Measurements from ENCODE around the gene TMEM11.

Gene TMEM11, protein sequence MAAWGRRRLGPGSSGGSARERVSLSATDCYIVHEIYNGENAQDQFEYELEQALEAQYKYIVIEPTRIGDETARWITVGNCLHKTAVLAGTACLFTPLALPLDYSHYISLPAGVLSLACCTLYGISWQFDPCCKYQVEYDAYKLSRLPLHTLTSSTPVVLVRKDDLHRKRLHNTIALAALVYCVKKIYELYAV

DNA sequence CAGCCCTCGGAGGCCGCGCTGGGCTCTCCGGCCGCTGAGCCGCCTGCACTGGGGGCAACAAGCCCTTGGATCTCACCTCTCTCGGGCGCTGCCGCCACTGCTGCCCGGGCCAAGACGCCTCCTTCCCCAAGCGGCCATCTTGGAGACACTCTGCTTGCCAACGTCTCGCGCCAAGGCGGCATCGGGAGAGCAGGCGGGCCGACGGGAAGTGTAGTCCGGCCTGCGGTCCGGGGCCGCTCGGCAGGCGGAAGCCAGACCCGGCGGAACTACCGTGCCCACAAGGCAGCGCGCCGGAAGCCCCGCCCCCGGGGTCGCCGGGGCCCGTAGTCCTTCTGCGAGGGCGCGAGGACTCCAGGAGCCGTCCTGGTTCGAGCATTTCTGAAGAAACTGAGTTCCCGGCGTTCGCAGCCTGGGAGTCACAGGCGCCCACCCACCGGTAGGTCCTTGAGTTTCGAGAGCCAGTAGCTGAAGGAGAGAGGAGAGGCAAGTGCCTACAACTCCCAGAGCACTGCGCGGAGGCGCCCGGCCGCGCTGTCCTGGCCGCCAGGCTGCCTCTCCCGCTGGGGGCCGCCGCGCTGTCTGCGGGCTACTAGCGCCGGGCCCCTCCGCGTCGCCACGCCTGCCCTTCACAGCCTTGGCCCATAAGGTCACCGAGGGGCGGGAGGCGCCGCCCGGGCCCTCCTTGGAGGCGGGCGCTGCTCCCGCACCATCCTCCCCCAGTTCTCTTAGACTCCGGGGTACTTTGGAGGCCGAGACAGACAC lies at the start of gene TMEM11:
Gene TMEM11 (minus strand): TSS at position 147 of the 762 bp plus-strand sequence. CDS start 9 bp downstream, at position 138.
- peak; percentile 77 for DNase-seq

DNA sequence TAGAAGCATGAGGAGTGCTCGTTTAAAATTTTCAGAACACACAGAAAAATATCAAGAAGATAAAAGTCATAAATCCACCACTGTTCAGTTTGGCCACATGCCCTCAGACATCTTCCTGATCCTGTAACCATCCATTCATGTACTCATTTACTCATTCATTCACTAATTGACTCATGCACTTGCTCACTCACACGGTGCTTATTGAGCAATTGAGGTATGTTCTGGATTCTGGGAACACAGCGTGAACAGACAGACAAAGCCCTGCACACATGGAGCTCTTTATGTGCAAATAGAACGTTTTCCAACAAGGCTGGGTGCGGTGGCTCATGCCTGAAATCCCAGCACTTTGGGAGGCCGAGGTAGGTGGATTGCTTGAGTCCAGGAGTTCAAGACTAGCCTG lies 49.4 kb upstream of the TMEM11 start:
- DNase-seq: no peak

DNA sequence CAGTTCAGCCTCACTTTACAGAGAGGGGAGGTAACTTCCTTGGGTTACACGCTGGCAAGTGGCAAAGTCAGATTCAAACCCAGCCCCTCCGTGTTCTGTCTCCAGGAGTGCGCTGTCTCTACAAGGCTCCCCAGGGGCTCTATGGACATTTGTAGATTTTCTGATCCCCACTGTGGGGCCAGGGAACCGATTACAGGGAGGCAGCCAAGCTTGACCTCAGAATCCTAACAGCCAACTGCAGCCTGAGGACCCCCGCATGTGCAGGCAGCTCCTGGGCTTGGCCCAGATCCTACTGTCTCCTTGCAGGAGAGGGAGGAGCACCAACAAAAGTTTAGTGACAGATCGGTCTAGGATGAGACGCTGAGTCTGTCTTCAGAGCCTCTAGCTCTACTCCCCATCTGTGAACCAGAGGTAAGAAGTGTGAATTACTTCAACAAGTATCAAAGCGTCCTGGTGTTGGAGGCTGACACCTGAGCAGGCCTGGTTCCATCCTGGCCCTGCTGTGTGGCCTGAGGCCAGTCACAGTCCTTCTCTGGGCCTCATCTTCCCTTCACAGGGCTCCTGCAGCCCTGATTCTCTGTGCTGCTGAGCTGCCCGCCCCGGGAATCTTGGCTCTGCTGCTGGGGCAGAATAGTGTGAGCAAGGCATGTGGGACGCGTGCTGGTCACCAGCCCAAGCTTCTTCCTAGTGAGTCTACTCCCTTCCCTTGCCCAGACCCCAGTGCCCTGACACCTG lies 48.5 kb upstream of the TMEM11 start:
- no peak for DNase-seq

DNA sequence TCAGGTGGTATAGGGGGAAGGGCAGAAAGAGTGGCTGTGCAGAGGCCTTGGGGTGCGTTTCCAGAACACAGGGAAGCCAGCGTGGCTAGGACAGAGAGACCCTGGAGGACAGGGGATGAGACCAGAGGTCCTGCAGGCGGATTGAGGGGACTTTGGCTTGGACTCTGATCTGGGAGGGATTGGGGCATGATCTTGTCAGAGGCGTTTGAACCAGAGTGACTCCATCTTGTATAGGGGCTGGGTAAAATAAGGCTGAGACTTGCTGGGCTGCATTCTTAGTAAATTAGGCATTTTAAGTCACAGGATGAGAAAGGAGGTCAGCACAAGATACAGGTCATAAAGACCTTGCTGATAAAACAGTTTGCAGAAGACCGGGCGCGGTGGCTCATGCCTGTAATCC lies 44.6 kb upstream of the TMEM11 start:
- no peak for DNase-seq

DNA sequence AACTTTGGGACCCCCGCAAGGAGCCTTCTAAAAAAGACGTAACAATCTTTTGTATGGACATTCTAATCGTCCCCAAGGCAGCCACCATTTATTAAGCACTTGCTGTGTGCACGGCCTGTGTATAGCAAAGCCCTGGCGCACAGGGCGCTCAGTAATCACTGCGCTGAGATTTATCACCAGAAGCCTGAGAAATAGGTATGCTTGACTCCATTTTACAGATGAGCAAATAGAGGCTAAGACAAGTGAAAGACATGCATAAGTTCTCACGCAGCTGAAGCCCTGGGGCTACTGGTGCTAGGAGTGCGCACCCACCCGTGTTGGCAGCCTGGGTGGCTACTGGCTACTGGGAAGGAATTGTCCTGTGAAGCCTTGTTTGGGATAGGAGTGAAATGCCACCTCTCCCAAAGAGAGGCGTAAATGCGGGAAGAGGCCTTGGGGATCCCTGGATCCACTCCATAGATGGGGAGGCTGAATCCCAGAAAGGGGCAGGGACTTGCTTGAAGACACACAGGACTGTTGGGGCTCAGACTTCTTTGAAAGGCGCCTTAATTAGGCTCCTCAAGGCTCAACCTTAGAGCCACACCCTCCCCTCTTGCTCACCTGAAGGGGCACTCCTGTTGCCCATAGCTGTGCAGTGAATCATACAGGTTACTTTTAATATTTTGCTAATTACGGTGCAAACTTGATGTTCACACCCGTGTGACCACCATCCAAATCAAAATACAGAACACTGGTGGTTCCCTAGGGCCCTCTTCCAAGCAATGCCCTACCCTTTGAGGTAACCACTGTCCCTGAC lies 39.9 kb upstream of the TMEM11 start:
- no peak for DNase-seq

DNA sequence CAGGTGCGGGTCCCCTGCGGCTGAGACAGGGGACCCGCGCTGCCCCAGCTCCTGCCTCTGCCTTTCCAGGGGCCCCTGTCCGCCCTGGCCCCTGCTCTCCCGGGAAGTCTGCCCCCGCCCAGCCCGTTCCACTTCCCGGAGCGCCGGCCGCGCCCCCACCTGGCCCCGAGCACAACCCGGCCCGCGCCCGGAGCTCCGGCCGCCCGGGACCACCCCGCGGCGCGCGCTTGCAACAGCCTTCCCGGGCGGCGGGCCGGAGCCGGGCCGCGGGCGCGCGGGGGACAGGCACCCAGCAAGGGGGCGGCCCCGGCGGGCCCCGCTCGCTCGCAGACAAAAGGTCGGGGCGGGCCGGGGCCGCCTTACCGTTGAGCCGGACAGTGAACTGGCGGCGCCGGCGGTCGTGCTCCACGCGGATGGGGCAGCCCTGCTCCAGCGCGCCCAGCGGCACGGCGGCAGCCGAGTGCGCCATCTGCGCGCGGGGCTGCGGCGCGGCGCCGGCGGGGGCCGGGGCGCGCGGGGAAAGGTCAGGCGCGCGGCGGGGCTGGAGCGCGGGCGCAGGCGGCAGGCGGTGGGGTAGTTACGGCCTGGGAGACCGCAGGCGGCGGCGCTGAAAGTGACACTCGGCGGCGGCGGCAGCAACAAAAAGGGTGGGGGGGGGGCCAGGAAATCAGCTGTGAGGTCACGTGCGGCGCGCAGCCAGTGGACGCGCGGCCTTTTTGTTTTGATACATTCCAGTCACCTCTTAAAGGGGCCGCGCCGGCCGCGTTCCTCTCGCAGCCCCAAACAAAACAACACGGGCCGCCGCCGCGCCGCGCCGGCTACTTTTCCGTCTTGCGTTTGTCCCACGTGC lies 39.1 kb upstream of the TMEM11 start, which contains the start of gene NATD1:
Gene NATD1 (minus strand): TSS at position 615 of the 850 bp plus-strand sequence. CDS start 146 bp downstream, at position 469.
- peak; percentile 41 for DNase-seq

DNA sequence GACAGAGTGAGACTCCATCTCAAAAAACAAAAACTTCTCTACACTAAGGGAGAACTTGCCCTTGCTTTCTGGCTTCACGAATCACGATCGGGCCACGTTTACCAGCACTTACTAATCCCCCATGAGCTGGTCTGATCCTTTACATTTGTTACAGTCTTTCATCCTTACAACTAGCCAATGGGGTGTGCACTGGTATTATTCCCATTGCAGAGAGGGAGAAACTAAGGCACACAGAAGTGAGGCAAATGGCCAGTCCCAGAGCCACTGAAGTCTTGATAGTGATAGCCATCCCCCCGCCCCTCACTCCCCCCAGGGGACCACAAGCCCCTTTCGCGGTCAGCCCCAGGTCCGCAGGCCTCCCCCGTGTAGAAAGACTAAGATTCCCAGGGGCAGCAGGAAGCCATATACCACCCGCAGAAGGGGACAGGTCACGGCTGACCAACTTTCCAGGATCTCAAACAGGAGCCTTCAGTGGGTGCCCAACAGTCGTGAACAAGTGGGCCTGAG lies 38.4 kb upstream of the TMEM11 start:
- no peak for DNase-seq

DNA sequence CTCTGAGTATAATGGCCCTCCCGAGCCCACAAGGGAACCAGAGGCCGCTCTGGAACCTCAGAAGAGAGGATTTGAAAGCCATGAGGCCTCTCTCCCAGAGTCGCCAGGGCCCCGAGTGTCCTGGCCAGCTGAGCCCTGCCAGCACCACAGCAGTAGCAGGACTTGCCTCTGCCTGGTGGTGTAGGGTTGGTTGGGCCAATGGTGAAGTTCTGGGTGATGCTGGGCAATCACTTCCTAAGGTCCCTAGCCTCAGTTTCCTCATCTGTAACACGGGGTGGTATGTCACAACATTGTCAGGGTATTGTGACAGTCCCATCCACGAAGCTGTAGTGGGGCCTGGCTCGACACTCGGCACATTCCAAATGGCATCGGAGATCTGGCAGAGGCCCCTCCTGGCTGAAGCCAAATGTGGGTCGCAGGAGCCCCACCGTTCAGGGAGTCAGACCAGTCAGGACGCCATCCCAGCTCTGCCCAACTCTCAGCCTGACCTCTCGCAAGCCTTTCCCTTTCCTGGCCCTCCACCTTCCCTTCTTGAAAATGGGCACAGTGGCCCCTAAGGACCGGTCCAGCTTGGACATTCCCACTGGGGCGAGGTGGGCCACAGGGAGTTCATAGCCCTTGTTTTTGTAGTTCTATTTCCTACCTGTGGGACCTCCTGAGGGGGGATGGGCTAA lies 37.5 kb upstream of the TMEM11 start:
- DNase-seq: no peak

DNA sequence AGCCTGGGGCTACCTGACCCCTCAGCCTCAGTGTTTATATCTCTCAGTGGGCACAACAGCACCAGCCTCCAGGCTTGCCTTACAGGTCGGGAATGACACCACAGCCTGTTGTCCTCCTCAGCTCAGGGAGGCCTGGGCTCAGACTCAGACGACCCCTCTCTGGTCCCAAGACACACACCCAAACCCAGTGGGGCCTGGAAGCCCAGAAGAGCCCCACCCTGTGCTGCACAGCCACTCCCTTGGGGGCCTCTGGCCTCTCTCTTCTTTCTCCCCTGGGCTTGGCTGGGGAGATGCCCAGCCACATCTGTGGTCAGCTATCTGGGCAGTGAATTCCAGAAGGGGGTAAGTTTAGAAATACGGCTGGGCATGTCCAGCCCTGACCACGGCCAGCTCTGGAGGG lies 36.9 kb upstream of the TMEM11 start:
- DNase-seq: no peak

DNA sequence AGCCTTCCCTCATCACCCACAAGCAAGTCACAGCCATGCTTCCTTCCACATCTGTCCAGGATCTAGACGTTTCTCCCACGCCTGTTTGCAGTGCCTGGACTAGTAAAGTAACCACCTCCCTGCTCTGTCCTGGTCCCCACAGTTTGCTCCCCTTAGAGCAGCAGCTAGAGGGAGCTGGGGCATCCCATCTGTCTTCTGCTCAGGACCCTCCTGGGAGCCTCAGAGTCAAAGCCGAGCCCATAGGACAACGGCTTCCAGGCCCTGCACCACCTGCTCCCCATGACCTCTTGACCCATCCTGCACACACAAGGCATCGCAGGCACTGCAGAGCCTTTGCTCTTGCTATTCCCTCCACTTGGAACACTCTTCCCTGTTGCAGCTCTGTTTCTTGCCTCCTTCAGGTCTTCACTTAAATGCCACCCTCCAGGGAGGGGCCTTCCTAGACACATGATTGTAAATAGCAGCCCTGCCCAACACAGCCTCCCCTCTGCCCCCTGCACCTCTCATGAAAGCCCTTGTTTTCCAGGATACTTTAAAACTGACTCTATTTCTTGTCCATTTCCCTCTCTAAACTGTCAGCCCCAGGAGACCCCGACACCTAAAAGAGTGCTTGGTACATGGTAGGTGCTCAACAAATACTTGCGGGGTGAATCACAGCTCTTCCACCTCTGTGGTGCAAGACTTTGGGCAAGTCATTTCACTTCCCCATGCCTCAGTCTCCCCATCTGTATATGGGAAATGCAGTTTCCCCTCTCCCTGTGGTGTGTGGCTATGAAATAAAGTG lies 36.2 kb upstream of the TMEM11 start:
- no peak for DNase-seq

DNA sequence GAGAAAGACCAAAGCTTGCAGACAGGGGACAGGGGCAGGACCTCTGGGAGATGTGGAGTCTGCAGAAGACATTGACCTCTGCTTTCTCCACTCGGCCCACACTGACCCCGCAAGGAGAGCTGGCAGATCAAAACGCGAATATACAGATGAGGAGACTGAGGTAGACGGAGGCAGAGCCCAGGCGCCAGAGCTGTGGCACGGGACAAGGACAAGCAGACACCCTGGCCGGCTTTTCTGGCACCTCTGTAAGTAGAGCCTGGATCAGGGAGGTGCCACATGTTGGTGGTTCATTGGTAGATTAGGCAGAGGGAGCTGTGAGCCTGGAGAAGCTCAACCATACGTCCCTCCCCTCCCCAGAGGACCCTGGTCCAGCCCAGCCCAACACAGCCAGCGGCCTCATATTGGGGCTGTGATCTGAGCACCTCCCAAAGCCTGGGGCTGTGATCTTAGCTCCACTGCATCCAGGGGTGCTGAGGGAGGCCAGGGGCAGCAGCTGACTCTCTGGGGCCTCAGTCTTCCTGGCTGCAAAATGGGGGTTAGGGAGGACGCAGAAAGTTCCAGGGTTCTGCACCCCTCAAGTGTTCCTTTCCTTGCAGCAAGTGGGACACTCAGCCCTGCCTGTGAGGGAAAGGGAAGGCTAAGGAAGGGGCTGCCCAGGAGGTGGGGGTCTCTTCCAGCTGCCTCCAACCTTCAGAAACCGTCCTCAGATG lies 35.3 kb upstream of the TMEM11 start:
- no peak for DNase-seq

DNA sequence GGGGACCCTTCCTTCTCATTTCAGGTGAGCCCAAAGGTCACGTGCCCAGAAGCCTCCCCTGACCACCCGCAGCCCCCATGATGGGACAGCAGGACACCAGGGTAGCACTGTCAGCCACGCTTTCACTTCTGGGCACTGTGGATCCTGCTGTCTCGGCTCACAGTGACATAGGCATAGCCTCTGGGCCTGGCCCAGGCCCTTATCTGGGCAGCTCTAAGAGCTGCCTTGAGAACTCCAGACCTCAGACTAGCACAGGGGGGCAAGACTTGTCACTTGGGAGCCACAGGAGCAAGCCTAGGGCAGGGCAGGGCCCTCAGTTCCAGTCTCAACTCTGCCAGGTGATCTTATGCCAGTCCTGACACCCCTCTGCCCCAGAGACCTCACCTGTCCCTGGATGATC lies 34.5 kb upstream of the TMEM11 start:
- no peak for DNase-seq

DNA sequence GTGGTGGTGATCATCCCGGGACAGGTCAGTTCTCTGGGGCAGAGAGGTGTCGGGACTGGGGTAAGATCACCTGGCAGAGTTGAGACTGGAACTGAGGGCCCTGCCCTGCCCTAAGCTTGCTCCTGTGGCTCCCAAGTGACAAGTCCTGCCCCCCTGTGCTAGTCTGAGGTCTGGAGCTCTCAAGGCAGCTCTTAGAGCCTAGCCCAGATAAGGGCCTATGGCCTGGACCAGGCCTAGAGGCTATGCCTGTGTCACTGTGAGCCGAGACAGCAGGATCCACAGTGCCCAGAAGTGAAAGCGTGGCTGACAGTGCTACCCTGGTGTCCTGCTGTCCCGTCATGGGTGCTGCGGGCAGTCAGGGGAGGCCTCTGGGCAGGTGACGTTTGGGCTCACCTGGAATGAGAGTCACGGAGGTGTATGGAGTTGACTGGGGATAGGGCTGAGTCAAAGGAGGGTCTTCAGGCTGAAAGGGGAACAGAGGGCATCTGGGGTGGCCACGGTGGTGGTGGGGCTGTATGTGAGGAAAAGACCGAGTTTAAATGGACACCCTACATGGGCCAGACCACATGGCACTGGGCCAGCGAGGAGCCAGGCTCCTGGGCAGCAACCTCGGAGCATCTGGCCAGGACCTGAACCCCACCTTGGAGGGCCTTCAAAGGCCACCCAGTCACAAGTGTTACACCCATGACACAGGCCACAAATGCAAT lies 33.7 kb upstream of the TMEM11 start:
- DNase-seq: no peak

DNA sequence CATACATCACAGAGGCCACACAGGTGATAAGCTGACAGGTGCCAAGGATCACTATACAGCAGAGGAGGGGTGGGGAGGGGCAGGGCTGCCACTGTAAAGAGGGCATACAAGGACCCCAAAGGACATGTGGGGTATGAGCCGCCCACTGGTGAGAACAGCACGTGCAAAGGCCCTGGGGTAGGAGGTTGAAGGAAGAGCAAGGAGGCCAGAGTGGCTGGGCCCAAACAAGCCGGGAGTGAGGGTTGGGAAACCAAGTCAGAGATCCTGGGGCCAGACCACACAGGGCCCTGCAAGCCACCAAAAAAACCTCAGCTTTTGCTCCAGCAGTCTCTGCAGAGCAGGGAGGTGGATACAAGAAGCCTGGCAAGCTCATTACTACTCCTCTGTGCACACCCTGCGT lies 32.7 kb upstream of the TMEM11 start:
- DNase-seq: no peak

DNA sequence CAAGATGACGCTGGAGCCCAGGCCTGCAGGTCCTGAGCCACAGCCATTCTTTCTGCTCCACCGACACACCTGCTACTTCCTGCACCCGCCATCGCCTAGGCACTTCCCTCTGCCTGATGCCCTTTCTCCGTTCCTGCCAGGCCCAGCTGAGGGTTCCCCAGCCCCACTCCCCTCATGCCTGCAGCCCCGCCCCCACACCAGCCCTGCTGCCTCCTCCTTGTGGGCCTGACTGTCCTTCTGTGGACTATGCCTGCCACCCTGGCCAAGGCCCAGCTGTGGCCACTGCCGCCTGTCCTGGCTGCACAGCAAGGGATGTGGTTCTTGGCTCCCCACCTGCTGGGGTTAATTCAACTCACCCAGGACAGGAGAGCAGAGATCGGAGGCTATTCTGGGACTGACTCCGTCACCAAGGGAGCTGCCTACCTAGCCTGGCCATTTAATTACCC lies 31.7 kb upstream of the TMEM11 start:
- no peak for DNase-seq

DNA sequence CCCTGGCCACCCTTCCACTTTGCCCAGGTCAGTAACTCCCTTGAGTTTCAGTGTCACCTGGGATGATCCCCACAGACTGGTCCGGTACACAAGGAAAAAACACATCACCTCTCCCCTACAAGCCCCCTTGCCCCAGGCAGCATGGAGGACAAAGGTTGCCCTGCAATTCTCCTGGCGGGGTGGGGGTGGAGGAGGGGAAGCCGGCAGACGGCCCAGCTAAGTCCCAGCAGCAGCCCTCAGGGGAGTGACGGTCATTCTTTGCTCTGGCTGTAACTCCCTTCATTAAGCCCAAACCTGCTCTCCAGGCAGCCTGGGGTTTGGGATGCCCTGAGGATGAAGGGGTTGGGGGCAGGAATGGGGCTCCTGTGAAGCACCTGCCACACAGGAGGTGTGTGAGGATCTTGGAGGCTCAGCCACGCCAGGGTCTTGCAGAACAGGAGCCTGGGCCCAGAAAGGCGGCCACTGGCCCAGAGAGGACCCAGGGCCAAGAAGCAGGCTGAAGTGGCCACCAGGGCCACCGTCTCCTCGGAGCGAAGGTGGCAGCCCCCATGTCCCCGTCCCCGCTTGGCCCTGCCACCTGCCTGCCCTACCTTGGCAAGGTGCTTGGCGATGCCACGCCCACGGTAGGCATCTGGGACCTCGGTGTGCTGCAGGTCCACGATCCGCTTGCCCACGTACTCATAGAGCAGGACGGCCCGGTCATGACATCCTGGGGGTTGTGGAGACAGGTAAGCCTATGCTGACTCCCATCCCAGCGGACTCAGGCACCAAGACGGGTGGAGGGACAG lies 29.7 kb upstream of the TMEM11 start:
- DNase-seq: no peak

DNA sequence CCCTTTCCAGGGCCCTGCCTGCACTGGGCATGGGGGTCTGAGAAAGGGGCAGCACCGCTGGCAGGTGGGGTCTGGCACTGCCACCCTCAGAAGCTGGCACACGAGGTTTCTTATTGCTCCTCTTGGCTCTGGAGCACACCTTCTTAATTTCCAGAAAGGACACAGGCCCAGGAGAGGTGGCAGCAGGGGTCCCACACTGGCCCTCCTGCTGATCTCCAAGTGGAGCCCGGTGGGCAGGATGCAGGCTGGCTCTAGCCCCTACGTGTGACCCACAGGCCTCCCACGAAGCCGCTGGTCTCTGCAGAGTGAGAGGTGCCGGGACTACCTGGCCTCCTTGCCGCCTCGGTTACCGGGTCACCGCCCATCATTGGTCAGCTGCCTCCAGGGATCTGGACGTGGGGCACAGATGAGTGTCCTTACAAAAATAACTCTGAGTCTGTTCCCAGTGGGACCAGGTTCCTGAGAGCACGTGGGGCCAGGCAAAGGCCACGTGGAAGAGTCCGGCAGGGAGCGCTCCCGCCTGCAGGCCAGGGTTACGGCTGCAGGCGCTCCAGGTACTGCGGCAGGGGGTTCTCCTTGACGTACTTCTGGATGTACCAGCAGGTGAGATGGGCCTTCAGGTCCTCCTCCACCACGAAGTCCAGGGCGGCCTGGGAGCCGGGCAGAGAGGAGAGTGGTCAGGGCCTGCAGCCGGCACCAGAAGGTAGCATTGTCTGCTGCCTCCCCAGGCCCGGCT lies 29.0 kb upstream of the TMEM11 start:
- DNase-seq: no peak
